ENCODE data around the gene PAK2.
"Not testable (repeated sequence)": the region's sequence is repeated elsewhere in the genome, so short reads cannot be mapped to it uniquely, and the experiment has no call there.

PAK2 gene

DNA sequence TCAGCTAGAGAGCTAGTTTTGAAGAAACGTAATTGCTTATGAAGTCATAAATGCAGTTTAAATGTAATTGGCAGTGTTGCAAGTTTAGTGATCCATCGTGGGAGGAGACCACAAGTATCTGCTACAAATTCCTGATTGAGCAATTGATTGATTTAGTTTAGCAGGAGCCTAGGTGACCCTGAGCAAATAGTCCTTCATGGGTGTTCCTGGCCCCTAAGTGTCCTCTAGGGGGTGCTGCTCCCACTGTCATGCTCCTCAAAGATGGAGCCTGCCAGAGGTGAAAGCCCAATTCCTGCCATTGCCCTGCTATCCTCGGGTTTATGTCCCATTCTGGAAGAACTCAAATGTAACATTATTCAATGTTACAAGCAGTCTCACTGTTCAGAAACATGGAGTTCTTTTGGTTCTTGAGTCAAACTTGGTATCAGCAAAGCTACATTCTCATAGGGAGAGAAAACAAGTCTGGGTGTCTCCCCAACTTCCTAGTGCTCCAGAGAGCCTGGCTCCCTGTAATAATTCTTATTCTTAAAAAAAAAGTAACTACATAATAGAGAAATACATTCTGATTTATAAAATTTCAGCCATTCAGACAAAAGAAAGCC lies 98.3 kb downstream of the PAK2 start:
- Mint-ChIP-seq H3K4me1 (no peaks in the 10 kb centered on the region), H3K27me3 (no peaks in the 10 kb centered on the region), H3K36me3 (ENCODE audit: low read depth) (no peaks in the 10 kb centered on the region), H3K9me3 (no peaks in the 10 kb centered on the region), H3K4me3 (no peak overlapping the region), H3K27ac (no peak overlapping the region)
- ATAC-seq (peak; percentile 90), DNase-seq (peak; percentile 79)

DNA sequence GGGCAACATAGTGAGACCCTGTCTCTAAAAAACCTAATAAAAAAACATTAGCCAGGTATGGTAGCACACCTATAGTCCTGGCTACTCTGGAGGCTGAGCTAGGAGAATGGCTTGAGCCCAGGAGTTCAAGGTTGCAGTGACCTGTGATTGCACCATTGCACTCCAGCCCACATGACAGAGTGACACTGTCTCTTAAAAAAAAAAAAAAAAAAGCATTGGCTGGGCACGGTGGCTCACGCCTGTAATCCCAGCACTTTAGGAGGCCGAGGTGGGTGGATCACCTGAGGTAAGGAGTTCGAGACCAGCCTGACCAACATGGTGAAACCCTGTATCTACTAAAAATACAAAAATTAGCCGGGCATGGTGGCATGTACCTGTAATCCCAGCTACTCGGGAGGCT lies 99.7 kb downstream of the PAK2 start:
- H3K36me3 Mint-ChIP-seq (ENCODE audit: low read depth); DNase-seq; H3K27me3 Mint-ChIP-seq; ATAC-seq; H3K9me3 Mint-ChIP-seq; H3K4me3 Mint-ChIP-seq; H3K4me1 Mint-ChIP-seq; H3K27ac Mint-ChIP-seq: not testable (repeated sequence)

DNA sequence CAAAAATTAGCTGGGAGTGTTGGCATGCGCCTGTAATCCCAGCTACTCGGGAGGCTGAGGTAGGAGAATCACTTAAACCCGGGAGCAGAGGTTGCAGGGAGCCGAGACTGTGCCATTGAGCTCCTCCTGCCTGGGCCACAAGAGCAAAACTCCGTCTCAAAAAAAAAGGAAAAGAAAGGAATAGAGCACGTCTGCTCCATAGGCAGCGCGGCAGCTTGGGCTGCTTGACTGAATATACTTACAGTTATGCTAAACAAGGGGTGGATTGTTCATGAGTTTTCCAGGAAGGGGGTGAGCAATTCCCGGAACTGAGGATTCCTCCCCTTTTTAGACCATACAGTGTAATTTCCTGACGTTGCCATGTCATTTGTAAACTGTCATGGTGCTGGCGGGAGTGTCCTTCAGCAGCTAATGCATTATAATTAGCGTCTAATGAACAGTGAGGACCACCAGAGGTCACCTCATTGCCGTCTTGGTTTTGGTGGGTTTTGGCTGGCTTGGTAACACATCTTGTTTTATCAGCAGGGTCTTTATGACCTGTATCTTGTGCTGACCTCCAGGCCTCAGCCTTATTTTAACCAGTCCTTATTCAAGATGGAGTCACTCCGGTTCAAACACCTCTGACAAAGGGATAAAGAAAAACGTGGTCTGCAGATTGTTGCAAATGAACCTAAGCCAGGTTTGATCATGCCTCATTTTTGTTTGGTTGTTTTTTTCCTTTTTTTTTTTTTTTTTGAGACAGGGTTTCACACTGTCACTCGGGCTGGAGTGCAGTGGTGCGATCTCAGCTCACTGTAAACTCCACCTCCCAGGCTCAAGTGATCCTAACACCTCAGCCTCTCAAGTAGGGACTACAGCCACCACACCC lies 103.1 kb downstream of the PAK2 start:
- H3K4me1 Mint-ChIP-seq: no peaks in the 10 kb centered on the region
- no peak for DNase-seq

DNA sequence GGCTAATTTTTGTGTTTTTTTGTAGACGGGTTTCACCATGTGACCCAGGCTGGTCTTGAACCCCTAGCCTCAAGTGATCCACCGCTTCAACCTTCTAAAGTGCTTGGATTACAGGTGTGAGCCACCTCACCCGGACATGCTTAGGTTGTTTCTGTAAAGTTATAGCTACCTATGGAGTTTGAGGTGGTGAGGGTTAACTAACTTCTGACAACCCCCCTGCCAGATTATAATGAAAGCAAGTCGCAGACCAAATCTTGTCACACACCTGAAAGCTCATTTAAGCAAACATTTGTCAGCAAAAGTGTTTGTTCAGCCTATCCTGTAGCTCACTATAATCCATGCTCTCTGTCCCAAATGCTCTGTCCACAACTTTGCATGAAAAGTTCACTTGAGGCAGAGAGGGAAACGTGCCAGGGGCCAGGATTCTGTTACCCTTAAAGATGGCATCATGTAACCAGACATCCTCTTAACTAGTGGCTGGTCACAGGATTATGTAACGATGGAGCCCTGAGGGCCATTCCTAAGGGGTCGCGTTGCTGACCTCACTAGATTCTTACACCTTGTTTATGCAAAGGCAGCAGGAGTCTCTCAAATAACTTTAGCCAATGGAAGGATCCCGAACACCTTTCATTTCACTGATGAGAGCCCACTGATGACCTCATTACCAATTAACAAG lies 103.9 kb downstream of the PAK2 start:
- H3K4me3 Mint-ChIP-seq: no peak overlapping the region
- H3K27ac Mint-ChIP-seq: no peak overlapping the region
- DNase-seq (no peak), ATAC-seq (no peak)
- H3K27me3 Mint-ChIP-seq: no peaks in the 10 kb centered on the region
- no peaks in the 10 kb centered on the region for H3K36me3 Mint-ChIP-seq (ENCODE audit: low read depth)
- no peaks in the 10 kb centered on the region for H3K9me3 Mint-ChIP-seq
- H3K4me1 Mint-ChIP-seq: no peaks in the 10 kb centered on the region

More for the DNA sequence above, 103.1 kb downstream of the PAK2 start:
- Mint-ChIP-seq H3K27ac (no peak overlapping the region), H3K36me3 (ENCODE audit: low read depth) (no peaks in the 10 kb centered on the region), H3K4me3 (no peak overlapping the region), H3K27me3 (no peaks in the 10 kb centered on the region), H3K9me3 (no peaks in the 10 kb centered on the region)
- ATAC-seq: no peak

DNA sequence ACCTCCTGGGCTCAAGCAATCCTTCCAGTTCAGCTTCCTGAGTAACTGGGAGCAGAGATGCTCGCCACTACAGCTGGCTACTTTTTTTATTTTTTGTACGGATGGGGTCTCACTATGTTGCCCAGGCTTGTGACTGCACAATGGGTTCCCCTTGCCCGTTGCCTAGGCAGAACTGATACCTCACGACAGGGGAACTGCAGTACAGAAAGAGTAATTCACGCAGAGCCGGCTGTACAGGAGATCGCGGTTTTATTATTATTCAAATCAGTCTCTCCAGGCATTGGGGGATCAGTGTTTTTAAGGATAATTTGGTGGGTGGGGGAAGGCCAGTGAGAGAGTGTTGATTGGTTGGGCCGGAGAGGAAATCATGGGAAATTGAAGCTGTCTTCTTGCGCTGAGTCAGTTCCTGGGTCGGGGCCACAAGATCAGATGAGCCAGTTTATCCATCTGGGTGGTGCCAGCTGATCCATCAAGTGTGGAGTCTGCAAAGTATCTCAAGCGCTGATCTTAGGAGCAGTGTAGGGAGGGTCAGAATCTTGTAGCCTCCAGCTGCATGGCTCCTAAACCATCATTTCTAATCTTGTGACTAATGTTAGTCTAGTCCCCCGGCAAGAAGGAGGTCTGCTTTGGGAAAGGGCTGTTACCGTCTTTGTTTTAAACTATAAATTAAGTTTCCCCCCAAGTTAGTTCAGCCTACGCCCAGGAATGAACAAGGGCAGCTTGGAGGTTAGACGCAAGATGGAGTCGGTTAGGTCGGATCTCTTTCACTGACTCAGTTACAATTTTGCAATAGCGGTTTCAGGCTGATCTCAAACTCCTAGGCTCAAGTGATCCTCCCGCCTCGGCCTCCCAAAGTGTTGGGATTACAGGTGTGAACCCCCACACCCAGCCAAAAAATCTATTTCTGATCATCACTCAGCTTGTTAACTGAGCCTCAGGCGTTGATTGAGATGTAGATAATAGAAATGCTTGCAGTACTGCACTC lies 104.9 kb downstream of the PAK2 start:
- H3K36me3 Mint-ChIP-seq (ENCODE audit: low read depth); ATAC-seq; H3K4me1 Mint-ChIP-seq; H3K27me3 Mint-ChIP-seq; H3K9me3 Mint-ChIP-seq; DNase-seq; H3K27ac Mint-ChIP-seq; H3K4me3 Mint-ChIP-seq: not testable (repeated sequence)

DNA sequence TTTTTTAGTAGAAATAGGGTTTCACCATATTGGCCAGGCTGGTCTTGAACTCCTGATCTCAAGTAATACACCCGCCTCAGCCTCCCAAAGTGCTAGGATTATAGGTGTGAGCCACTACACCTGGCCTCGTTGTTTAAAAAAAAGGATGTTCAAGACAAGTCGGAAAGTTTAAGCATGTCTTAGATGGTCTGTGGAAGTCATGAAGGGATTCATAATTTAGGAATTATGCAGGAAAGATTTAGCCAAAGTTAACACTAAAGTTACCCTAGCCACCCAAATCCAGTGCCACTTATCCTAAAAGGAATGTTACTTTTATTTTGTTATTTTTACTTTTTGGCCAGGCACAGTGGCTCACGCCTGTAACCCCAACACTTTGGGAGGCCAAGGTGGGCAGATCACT lies 108.7 kb downstream of the PAK2 start:
- not testable (repeated sequence) for H3K4me3 Mint-ChIP-seq, H3K27me3 Mint-ChIP-seq, ATAC-seq

DNA sequence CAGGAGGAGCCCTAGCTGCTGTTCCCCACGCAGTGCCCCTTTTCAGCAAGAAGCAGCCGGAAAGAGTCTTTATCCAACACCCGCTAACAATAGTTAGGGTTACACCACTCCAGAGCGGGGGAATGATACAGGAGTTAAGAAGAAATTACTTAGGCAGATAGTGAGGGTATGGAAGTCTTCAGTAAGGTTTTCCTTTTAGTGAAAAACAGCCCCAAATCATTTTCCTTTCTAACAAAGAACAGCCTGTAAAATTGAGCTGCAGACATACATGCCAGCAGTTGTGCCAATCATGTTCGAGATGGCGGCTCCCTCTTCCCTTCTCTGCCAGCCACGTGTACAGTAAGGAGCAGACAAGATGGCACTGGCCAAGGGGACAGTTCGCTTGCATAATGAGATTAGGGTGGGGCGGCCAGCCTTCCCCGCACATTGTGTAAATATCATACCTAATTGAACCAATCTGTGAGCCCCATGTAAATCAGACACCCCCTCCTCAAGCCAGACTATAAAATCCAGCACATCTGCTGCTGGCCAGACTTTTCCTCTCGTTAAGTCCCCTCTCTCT lies 109.6 kb downstream of the PAK2 start:
- no peak for DNase-seq
- no peak overlapping the region for H3K27ac Mint-ChIP-seq
- no peaks in the 10 kb centered on the region for H3K27me3 Mint-ChIP-seq
- H3K36me3 Mint-ChIP-seq (ENCODE audit: low read depth): no peaks in the 10 kb centered on the region
- H3K9me3 Mint-ChIP-seq: no peaks in the 10 kb centered on the region
- H3K4me1 Mint-ChIP-seq: no peaks in the 10 kb centered on the region
- ATAC-seq: no peak
- H3K4me3 Mint-ChIP-seq: no peak overlapping the region

More for the DNA sequence above, 108.7 kb downstream of the PAK2 start:
- H3K36me3 Mint-ChIP-seq (ENCODE audit: low read depth); DNase-seq; H3K4me1 Mint-ChIP-seq; H3K9me3 Mint-ChIP-seq; H3K27ac Mint-ChIP-seq: not testable (repeated sequence)

DNA sequence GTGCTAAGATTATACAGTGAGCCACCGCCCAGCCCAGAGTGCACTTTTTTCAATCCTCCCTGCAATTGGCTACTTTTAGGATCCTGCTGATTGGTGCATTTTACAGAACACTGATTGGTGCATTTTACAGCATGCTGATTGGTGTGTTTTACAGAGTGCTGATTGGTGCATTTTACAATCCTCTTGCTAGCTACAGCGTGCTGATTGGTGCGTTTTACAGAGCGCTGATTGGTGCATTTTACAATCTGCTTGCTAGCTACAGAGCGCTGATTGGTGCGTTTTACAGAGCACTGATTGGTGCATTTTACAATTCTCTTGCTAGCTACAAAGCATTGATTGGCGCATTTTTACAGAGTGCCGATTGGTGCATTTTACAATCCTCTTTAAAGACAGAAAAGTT lies 123.3 kb downstream of the PAK2 start:
- not testable (repeated sequence) for H3K9me3 Mint-ChIP-seq; H3K27me3 Mint-ChIP-seq; H3K27ac Mint-ChIP-seq; DNase-seq; H3K4me3 Mint-ChIP-seq; H3K4me1 Mint-ChIP-seq; H3K36me3 Mint-ChIP-seq (ENCODE audit: low read depth); ATAC-seq

DNA sequence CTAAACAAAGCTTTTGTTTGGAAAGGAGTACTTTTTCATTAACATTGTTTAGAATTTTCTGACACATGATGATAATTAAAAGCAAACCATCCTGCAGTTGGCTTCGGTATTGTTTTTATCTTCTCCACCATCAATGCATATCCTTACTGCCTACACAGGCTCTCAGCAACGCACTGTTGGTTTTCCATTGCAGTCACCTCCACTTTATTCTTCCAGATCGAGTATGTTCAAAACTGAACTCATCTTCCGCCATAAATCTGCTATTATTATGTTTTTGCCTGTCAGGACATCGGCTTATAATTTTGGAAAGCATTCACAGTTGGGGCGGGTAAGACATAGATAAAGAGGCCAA lies 127.5 kb downstream of the PAK2 start:
- H3K27ac Mint-ChIP-seq: peak overlapping the region; percentile 92
- peak overlapping the region; percentile 99 for H3K4me3 Mint-ChIP-seq
- DNase-seq (no peak), ATAC-seq (peak; percentile 6)
- peaks cover 5% of the 10 kb centered on the region for H3K9me3 Mint-ChIP-seq
- H3K36me3 Mint-ChIP-seq (ENCODE audit: low read depth): peaks cover 4% of the 10 kb centered on the region
- peaks cover 29% of the 10 kb centered on the region for H3K4me1 Mint-ChIP-seq
- no peaks in the 10 kb centered on the region for H3K27me3 Mint-ChIP-seq

DNA sequence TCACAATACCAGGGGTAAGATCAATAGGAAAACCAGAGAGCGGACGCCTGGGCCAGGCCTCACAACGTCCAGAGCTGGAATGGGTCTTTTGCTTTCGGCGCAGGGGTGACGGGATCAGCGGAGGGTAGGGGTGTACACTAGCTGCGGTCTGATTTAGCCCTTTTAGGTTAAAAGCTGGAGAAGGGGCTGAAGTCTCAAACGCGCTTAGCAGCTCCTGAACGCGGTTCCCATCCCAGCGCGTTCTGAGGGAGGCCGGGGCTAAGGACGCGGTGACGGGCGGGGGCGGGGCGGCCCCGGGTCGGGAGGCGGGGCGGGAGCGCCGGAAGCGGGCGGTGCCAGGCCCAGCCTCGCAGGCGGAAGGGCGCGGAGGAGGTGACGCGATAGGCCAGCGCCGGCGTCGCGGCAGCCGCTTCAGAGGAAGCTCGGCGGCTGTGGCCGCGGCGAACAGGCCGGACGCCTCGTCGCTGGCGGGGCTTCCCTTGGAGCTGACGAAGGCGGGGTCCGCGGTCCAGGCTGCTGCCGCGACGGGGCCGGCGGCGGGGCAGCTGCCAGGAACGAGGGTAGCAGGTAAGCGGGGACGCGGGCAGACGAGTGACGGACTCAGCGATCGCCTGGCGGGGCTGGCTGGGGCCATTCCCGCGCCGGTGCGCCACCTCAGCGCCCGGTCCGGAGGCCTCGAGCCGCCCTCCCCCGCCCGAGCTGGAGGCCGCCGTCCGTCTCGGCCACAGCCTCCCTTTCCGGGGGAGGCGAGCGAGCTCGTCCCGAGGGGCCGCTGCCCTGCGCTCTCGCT lies 128.0 kb downstream of the PAK2 start, which contains the start of gene SENP5:
SENP5 (plus strand) TSS at position 414 of the 790 bp plus-strand sequence. CDS start 17,262 bp downstream, outside the sequence.
- ATAC-seq (peak; percentile 95), DNase-seq (peak; percentile 92)
- Mint-ChIP-seq H3K36me3 (ENCODE audit: low read depth) (peaks cover 6% of the 10 kb centered on the region), H3K9me3 (peaks cover 5% of the 10 kb centered on the region), H3K4me3 (peak within 1 kb of the TSS; percentile 99), H3K27ac (peak within 1 kb of the TSS; percentile 92), H3K4me1 (peaks cover 31% of the 10 kb centered on the region), H3K27me3 (no peaks in the 10 kb centered on the region)

DNA sequence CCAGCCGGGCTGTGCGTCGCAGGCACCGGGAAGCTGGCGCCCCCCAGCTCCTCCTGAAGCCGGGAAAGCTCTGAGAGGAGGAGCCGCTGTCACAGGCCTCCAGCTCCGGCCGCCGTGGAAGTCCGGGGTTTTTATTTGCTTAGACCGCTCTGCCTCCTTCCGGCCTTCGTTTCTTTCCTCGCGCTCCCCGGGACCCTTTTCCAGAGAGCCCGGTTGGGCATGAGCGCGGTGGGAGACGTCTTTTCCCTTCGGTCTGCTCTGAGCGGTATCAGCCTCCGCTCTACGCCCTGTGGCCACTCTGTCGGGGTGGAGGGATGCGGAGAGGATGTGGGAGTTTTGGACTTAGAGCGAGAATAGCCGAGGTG lies 128.6 kb downstream of the PAK2 start:
- Mint-ChIP-seq H3K9me3 (peaks cover under 1% of the 10 kb centered on the region), H3K27ac (peak overlapping the region; percentile 92), H3K27me3 (no peaks in the 10 kb centered on the region), H3K4me3 (peak overlapping the region; percentile 99), H3K36me3 (ENCODE audit: low read depth) (peaks cover 6% of the 10 kb centered on the region), H3K4me1 (peaks cover 32% of the 10 kb centered on the region)
- ATAC-seq (peak; percentile 10), DNase-seq (peak; percentile 34)

DNA sequence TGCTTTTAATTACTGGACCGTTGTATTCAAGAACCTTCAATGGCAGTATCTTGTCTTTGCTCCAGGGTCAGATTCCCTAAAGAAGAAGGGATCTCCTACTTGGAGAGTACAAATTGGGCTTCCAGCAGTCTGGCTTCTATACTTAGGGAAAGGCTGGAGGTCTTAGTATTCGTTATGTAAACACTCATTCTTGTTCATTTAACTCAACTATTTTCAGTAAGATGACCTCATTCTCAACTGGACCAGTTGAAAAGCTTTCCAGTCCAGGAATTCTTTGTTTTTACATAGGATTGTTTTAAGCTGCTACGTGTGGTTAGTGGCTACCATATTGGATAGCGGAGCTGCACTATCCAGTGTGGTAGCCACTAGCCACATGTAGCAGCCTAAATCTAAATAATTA lies 132.7 kb downstream of the PAK2 start:
- no peak for DNase-seq
- H3K36me3 Mint-ChIP-seq (ENCODE audit: low read depth): peaks cover 6% of the 10 kb centered on the region
- no peak overlapping the region for H3K4me3 Mint-ChIP-seq
- H3K27ac Mint-ChIP-seq: no peak overlapping the region
- no peak for ATAC-seq
- H3K27me3 Mint-ChIP-seq: no peaks in the 10 kb centered on the region
- no peaks in the 10 kb centered on the region for H3K9me3 Mint-ChIP-seq
- peaks cover 44% of the 10 kb centered on the region for H3K4me1 Mint-ChIP-seq

DNA sequence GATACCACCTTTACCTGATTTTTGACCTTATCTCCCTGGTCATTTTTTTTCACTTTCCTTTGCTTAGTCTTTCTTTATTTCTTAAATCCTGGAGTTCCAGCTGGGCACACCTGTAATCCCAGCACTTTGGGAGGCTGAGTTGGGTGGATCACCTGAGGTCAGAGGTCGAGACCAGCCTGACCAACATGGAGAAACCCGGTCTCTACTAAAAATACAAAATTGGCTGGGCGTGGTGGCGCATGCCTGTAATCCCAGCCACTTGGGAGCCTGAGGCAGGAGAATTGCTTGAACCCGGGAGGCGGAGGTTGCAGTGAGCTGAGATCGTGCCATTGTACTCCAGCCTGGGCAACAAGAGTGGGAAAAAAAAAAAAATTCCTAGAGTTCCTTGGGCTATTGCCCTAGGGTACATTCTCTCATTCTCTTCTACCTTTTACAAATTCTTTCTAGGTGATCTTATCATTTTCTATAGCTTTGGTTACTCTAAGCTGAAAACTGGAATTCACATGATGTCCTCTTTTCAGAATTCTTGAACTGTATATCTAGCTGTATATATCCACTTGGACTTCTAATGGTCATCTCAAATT lies 134.9 kb downstream of the PAK2 start:
- ATAC-seq; H3K9me3 Mint-ChIP-seq; H3K4me3 Mint-ChIP-seq; H3K36me3 Mint-ChIP-seq (ENCODE audit: low read depth); H3K27ac Mint-ChIP-seq; H3K27me3 Mint-ChIP-seq; DNase-seq: not testable (repeated sequence)
- peaks cover 50% of the 10 kb centered on the region for H3K4me1 Mint-ChIP-seq
